ENCODE data around the gene LASP1. TPM values are rescaled to one million over a fixed set of nuclear protein-coding genes. Genes with fewer than 3 reads are reported as not detected.

LASP1 gene
- total RNA-seq, 2 experiments from 2014 or later: 48.6 to 110 TPM

GRCh38 chr17:38958326-38958725 is 88.5 kb downstream of the LASP1 start:
- H3K9me3 ChIP-seq (ENCODE audit: low read length): no peaks in the 10 kb centered on the region
- peak overlapping the region; percentile 30; the same call in 1 of the 2 replicates for H3K4me2 ChIP-seq (ENCODE audit: low read length)
- no peak overlapping the region for H3K4me3 ChIP-seq (ENCODE audit: low read depth, low read length, poor library complexity, severe bottlenecking)
- no peak for TF ChIP-seq EZH2phosphoT487 (IDR thresholded peaks at IDR 0.05; ENCODE audit: borderline replicate concordance, low read depth, low read length)
- no peak for TF ChIP-seq CTCF (conservative IDR thresholded peaks at IDR 0.05; ENCODE audit: low read length)
- peak overlapping the region; percentile 68 for H2AFZ ChIP-seq (ENCODE audit: low read length)
- H3K79me2 ChIP-seq (ENCODE audit: insufficient read depth, low read depth, low read length): no peaks in the 10 kb centered on the region
- no peaks in the 10 kb centered on the region for H3K36me3 ChIP-seq (ENCODE audit: insufficient read depth, low read length)
- H3K27ac ChIP-seq (ENCODE audit: low read depth, low read length, poor library complexity, severe bottlenecking): no peak overlapping the region
- no TSS peak for BruUV-seq (replicated peaks)
- intact Hi-C loops (cut with micrococcal nuclease; ENCODE audit: unreplicated experiment): no loop called here
- no peaks in the 10 kb centered on the region for H4K20me1 ChIP-seq (ENCODE audit: insufficient read depth, low read length)
- no peaks in the 10 kb centered on the region for H3K9me2 ChIP-seq (ENCODE audit: insufficient read depth, low read length)
- ChIA-PET CTCF (ENCODE audit: unreplicated experiment) (no interaction called here), POLR2A (interaction anchor here (0.6 to 1.1 kb wide), 4 partner anchors 15 to 348 kb away, joined by 3 to 5 read pairs (median 4); no protein-coding TSS in a partner anchor)
- peaks cover 33% of the 10 kb centered on the region for H3K4me1 ChIP-seq (ENCODE audit: insufficient read depth, low read length, poor library complexity, severe bottlenecking)
- DNase-seq (ENCODE audit: low spot score): no peak

- peak overlapping the region; percentile 44 for H3K4me2 ChIP-seq (ENCODE audit: low read length)
- no peak for DNase-seq (ENCODE audit: low spot score)
- H3K9me3 ChIP-seq (ENCODE audit: low read length): no peaks in the 10 kb centered on the region
- TF ChIP-seq CTCF (conservative IDR thresholded peaks at IDR 0.05; ENCODE audit: low read length) (no peak), EZH2phosphoT487 (IDR thresholded peaks at IDR 0.05; ENCODE audit: borderline replicate concordance, low read depth, low read length) (no peak)
- H3K79me2 ChIP-seq (ENCODE audit: insufficient read depth, low read depth, low read length): no peaks in the 10 kb centered on the region
- CTCF ChIA-PET (ENCODE audit: unreplicated experiment): no interaction called here
- H3K36me3 ChIP-seq (ENCODE audit: insufficient read depth, low read length): no peaks in the 10 kb centered on the region
- no TSS peak for BruUV-seq (replicated peaks)
- no peaks in the 10 kb centered on the region for H4K20me1 ChIP-seq (ENCODE audit: insufficient read depth, low read length)
- peaks cover 33% of the 10 kb centered on the region for H3K4me1 ChIP-seq (ENCODE audit: insufficient read depth, low read length, poor library complexity, severe bottlenecking)
- intact Hi-C loops (cut with micrococcal nuclease; ENCODE audit: unreplicated experiment): no loop called here
- POLR2A ChIA-PET: interaction anchor here (0.5 to 1.1 kb wide), 5 partner anchors 15 to 347 kb away, joined by 3 to 6 read pairs (median 4); no protein-coding TSS in a partner anchor
- H3K27ac ChIP-seq (ENCODE audit: low read depth, low read length, poor library complexity, severe bottlenecking): peak overlapping the region; percentile 37
- peak overlapping the region; percentile 68; the same call in 1 of the 2 replicates for H2AFZ ChIP-seq (ENCODE audit: low read length)
- no peaks in the 10 kb centered on the region for H3K9me2 ChIP-seq (ENCODE audit: insufficient read depth, low read length)
- no peak overlapping the region for H3K4me3 ChIP-seq (ENCODE audit: low read depth, low read length, poor library complexity, severe bottlenecking)
Observed at GRCh38 chr17:38958756-38959155, 88.9 kb downstream of the LASP1 start.

- DNase-seq (ENCODE audit: low spot score): no peak
- Histone ChIP-seq H3K4me3 (ENCODE audit: low read depth, low read length, poor library complexity, severe bottlenecking) (no peak overlapping the region), H3K36me3 (ENCODE audit: insufficient read depth, low read length) (no peaks in the 10 kb centered on the region), H3K9me2 (ENCODE audit: insufficient read depth, low read length) (no peaks in the 10 kb centered on the region), H3K9me3 (ENCODE audit: low read length) (no peaks in the 10 kb centered on the region), H3K27ac (ENCODE audit: low read depth, low read length, poor library complexity, severe bottlenecking) (no peak overlapping the region), H3K79me2 (ENCODE audit: insufficient read depth, low read depth, low read length) (no peaks in the 10 kb centered on the region), H2AFZ (ENCODE audit: low read length) (peak overlapping the region; percentile 68; the same call in 1 of the 2 replicates), H4K20me1 (ENCODE audit: insufficient read depth, low read length) (no peaks in the 10 kb centered on the region), H3K4me2 (ENCODE audit: low read length) (no peak overlapping the region), H3K4me1 (ENCODE audit: insufficient read depth, low read length, poor library complexity, severe bottlenecking) (peaks cover 33% of the 10 kb centered on the region)
- TF ChIP-seq EZH2phosphoT487 (IDR thresholded peaks at IDR 0.05; ENCODE audit: borderline replicate concordance, low read depth, low read length) (no peak), CTCF (conservative IDR thresholded peaks at IDR 0.05; ENCODE audit: low read length) (no peak)
- POLR2A ChIA-PET: interaction anchor here (0.7 kb wide), 1 partner anchor 240 kb away, joined by 6 read pairs; no protein-coding TSS in a partner anchor
- CTCF ChIA-PET (ENCODE audit: unreplicated experiment): no interaction called here
- intact Hi-C loops (cut with micrococcal nuclease; ENCODE audit: unreplicated experiment): no loop called here
- no TSS peak for BruUV-seq (replicated peaks)
Observed at GRCh38 chr17:38959508-38959907, 89.7 kb downstream of the LASP1 start.
